Central memory CD8-positive, alpha-beta T cell (primary cell): ENCODE results near the gene ALDH1A2.
"Not testable (repeated sequence)": the region's sequence is repeated elsewhere in the genome, so short reads cannot be mapped to it uniquely, and the experiment has no call there.

Experiments
- ATAC-seq: fragments of 150-1000 bp; cut with Tn5 transposase; replicated peaks from 2 replicates; pipeline ENCODE4 v1.10.0; 2022; ENCODE audit warnings: mild to moderate bottlenecking, moderate FRiP score, moderate number of reproducible peaks; ENCODE audit not compliant: poor library complexity, severe bottlenecking; ENCODE audit errors: extremely low read depth
- DNase-seq, 2 donors: peaks; one replicate each; pipeline ENCODE4 v3.0.0; 2021; ENCODE audit warnings: low spot score in 2 of 2
- H3K27ac Mint-ChIP-seq: one replicate; pipeline ENCODE4 v1.8.0; 2022; ENCODE audit warnings: low read depth, mild to moderate bottlenecking, moderate library complexity, mixed read lengths
- H3K27me3 Mint-ChIP-seq: one replicate; pipeline ENCODE4 v1.8.0; 2022; ENCODE audit warnings: mixed read lengths
- H3K36me3 Mint-ChIP-seq: one replicate; pipeline ENCODE4 v1.8.0; 2022; ENCODE audit warnings: mild to moderate bottlenecking, moderate library complexity, mixed read lengths; ENCODE audit not compliant: insufficient read depth
- H3K4me1 Mint-ChIP-seq: one replicate; pipeline ENCODE4 v1.8.0; 2022; ENCODE audit warnings: mixed read lengths
- H3K4me3 Mint-ChIP-seq: one replicate; pipeline ENCODE4 v1.8.0; 2022; ENCODE audit warnings: mild to moderate bottlenecking, moderate library complexity, mixed read lengths
- H3K9me3 Mint-ChIP-seq: one replicate; pipeline ENCODE4 v1.8.0; 2022; ENCODE audit warnings: mixed read lengths

The ALDH1A2 gene

GRCh38 chr15:58083526-58083925, 18.0 kb upstream of the ALDH1A2 start:
- no peaks in the 10 kb centered on the region for H3K4me1 Mint-ChIP-seq
- H3K27me3 Mint-ChIP-seq = peaks cover 74% of the 10 kb centered on the region
- H3K9me3 Mint-ChIP-seq = no peaks in the 10 kb centered on the region
- no peaks in the 10 kb centered on the region for H3K36me3 Mint-ChIP-seq
- ATAC-seq = no peak
- no peak overlapping the region for H3K4me3 Mint-ChIP-seq
- H3K27ac Mint-ChIP-seq = no peak overlapping the region
- no peak for DNase-seq

DNA sequence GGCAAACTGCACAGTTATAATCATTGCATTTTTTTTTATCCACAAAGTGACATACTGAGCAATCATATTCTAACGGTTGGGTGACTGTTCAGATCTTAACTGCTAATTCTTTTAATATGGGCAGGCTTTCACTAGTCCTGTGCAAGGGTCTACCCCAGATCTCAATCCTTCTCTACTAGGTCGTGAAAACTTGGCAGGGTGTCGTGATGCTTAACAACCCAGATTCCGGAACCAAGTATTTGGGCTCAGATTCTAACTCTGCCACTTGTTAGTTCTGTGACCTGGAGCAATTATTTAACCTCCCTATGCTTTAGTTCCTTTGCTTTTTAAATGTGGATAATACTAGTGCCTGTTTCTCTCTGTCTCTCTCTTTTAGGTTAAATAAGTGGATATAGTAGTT, 16.4 kb upstream of the ALDH1A2 start:
- H3K9me3 Mint-ChIP-seq = no peaks in the 10 kb centered on the region
- ATAC-seq = no peak
- no peaks in the 10 kb centered on the region for H3K36me3 Mint-ChIP-seq
- H3K27ac Mint-ChIP-seq = no peak overlapping the region
- peaks cover 65% of the 10 kb centered on the region for H3K27me3 Mint-ChIP-seq
- no peak overlapping the region for H3K4me3 Mint-ChIP-seq
- H3K4me1 Mint-ChIP-seq = no peaks in the 10 kb centered on the region
- no peak for DNase-seq

- DNase-seq (no peak), ATAC-seq (no peak)
- Mint-ChIP-seq H3K9me3 (no peaks in the 10 kb centered on the region), H3K4me1 (no peaks in the 10 kb centered on the region), H3K4me3 (no peak overlapping the region), H3K27me3 (peaks cover 61% of the 10 kb centered on the region), H3K36me3 (no peaks in the 10 kb centered on the region), H3K27ac (no peak overlapping the region)
Observed at GRCh38 chr15:58081456-58081855, 15.9 kb upstream of the ALDH1A2 start.

GRCh38 chr15:58080959-58081358, 15.4 kb upstream of the ALDH1A2 start:
- peaks cover 56% of the 10 kb centered on the region for H3K27me3 Mint-ChIP-seq
- not testable (repeated sequence) for DNase-seq, H3K4me1 Mint-ChIP-seq, H3K36me3 Mint-ChIP-seq, H3K9me3 Mint-ChIP-seq, ATAC-seq, H3K27ac Mint-ChIP-seq, H3K4me3 Mint-ChIP-seq

DNA sequence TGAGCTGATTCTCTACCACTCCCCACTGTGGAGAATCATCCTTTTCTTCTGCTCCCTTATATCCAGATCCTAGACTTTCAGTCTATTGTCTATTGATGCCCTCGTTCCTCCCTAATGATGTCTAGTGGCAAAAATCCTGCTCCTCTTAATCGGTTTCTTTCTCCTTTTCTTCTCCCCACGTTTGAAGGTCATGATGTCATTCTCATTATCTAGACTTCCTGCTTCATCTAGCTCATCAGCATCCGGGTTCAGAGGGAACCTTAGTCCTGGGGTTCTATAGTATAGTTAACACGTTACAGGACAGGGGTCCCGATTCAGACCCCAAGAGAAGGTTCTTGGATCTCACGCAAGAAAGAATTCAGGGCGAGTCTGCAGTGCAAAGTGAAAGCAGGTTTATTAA, 14.9 kb upstream of the ALDH1A2 start:
- peaks cover 50% of the 10 kb centered on the region for H3K27me3 Mint-ChIP-seq
- H3K4me3 Mint-ChIP-seq = no peak overlapping the region
- no peaks in the 10 kb centered on the region for H3K9me3 Mint-ChIP-seq
- H3K36me3 Mint-ChIP-seq = no peaks in the 10 kb centered on the region
- DNase-seq (no peak), ATAC-seq (no peak)
- H3K4me1 Mint-ChIP-seq = no peaks in the 10 kb centered on the region
- no peak overlapping the region for H3K27ac Mint-ChIP-seq

GRCh38 chr15:58078591-58078990, 13.1 kb upstream of the ALDH1A2 start:
- H3K4me3 Mint-ChIP-seq = no peak overlapping the region
- ATAC-seq (no peak), DNase-seq (no peak)
- peaks cover 49% of the 10 kb centered on the region for H3K27me3 Mint-ChIP-seq
- H3K27ac Mint-ChIP-seq = no peak overlapping the region
- no peaks in the 10 kb centered on the region for H3K9me3 Mint-ChIP-seq
- H3K36me3 Mint-ChIP-seq = no peaks in the 10 kb centered on the region
- H3K4me1 Mint-ChIP-seq = no peaks in the 10 kb centered on the region

DNA sequence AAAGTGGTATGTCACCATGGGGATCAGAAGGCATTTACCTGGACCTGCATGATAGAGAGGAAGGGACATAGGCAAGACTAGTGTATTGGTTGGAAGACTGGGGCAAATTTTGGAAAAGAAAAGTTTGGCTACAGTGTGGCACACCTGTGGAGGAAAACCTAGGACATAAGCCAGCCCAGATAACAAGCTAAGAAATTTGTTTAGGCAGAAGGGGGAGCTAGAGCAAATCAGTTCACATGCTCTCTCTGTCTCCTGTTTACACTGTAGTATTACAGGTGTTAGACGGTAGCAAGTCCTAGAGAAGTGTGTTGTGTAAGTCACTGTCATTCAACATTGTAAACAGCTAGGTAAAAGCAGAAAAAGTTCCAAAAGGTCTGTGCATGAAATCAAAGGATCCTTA, 11.9 kb upstream of the ALDH1A2 start:
- Mint-ChIP-seq H3K4me1 (no peaks in the 10 kb centered on the region), H3K27ac (no peak overlapping the region), H3K9me3 (no peaks in the 10 kb centered on the region), H3K36me3 (no peaks in the 10 kb centered on the region), H3K4me3 (no peak overlapping the region), H3K27me3 (peaks cover 52% of the 10 kb centered on the region)
- DNase-seq (no peak), ATAC-seq (no peak)

DNA sequence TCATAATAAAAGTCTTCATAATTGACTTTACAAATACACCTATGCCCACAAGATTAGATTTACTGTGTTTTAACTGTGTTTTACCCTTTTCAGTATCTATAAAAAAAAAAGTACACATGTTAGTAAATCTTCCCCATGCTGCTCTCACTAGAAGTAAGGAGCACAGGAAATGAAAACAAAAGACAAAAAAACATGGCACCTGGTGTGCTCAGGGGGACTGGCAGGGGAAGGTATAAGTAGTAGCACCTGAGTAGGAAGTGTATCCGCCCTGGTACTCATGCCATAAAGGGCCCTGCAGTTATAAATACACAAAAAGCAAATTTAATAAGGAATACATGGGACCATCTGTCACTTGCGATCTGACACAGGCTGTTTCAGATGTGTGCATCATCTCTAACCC, 8.9 kb upstream of the ALDH1A2 start:
- Mint-ChIP-seq H3K27ac (no peak overlapping the region), H3K9me3 (no peaks in the 10 kb centered on the region), H3K27me3 (peaks cover 66% of the 10 kb centered on the region), H3K4me1 (no peaks in the 10 kb centered on the region), H3K36me3 (no peaks in the 10 kb centered on the region), H3K4me3 (no peak overlapping the region)
- ATAC-seq = no peak
- DNase-seq = no peak

DNA sequence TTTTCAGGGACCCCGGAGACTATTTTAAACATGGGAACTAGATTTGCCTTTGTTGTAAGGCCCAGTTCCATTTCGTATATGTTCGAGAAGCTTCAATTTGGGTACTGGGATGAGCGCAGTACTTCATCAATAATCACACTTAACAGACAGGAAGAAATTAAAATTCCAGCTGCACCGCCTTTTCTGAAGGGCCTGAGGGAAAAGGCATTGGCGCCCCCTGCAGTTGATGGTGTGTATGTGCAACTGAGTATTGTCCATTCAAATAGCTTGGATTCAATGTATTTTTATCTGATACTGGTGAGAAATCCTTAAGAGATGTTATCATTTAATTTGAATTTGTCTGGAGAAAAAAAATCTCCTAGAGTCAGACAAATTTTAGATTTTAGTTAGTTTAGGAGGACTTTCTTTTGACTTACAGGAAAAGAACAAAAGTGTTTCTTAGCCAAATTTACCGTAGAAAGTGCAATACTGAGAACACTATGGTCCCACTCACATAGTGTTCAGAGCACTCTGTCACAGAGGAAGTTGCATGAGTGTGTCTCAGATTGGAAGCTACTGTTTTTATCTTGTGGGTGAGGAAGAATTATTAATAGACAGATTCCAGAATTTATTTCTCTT, 5.4 kb upstream of the ALDH1A2 start:
- Mint-ChIP-seq H3K4me3 (no peak overlapping the region), H3K36me3 (peaks cover 2% of the 10 kb centered on the region), H3K4me1 (peaks cover 7% of the 10 kb centered on the region), H3K9me3 (no peaks in the 10 kb centered on the region), H3K27ac (no peak overlapping the region), H3K27me3 (peaks cover 83% of the 10 kb centered on the region)
- ATAC-seq (no peak), DNase-seq (no peak)

- peaks cover 81% of the 10 kb centered on the region for H3K27me3 Mint-ChIP-seq
Observed at GRCh38 chr15:58069008-58069407, 3.5 kb upstream of the ALDH1A2 start.

DNA sequence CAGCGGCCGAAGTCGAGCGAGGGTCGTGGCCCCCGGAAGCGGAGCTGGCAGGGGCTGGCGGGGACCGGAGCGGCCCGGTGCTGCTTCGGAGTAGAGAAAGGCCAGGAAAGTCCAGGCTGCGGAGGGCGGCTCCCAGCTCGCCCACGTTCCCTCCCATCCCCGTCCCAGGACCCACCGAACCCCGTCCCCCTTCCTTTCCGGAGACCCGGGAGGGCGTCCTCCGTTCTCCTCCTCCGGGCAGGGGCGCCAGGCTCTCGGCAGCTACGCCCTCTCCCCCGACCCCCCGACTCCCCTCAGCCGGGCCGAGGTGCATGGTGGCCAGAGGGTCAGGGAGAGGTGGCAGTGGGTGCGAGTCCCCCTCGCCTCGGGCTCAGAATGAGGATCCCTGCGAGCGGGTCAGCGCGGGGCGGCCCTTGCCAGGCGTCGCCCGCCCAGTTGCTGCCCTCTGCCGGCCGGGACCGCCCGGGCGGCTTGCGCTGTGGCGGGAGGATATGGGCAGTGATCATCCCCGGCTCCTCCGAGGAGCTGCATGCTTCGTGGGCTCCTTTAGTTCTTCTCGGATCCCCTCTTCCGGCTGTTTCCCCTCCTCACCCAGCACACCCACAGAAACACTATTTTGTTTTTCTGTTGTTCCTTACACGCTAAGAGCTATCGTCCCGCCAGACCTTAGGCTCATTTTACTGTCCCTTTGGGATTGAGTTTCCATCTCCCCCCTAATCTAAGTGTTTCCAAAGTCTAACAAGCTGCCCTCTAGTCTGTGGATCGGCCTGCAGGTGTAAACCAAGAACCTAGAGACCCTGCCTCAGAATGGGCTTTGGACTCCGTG, 744 bp upstream of the ALDH1A2 start:
- DNase-seq = no peak
- Mint-ChIP-seq H3K4me3 (peak overlapping the region; percentile 65), H3K36me3 (peaks cover 2% of the 10 kb centered on the region), H3K27me3 (peaks cover 81% of the 10 kb centered on the region), H3K27ac (no peak overlapping the region), H3K9me3 (no peaks in the 10 kb centered on the region), H3K4me1 (peaks cover 7% of the 10 kb centered on the region)
- ATAC-seq = peak; percentile 68

More at GRCh38 chr15:58069008-58069407, 3.5 kb upstream of the ALDH1A2 start:
- ATAC-seq (no peak), DNase-seq (no peak)
- Mint-ChIP-seq H3K36me3 (peaks cover 2% of the 10 kb centered on the region), H3K4me1 (peaks cover 7% of the 10 kb centered on the region), H3K9me3 (no peaks in the 10 kb centered on the region), H3K27ac (no peak overlapping the region), H3K4me3 (no peak overlapping the region)

DNA sequence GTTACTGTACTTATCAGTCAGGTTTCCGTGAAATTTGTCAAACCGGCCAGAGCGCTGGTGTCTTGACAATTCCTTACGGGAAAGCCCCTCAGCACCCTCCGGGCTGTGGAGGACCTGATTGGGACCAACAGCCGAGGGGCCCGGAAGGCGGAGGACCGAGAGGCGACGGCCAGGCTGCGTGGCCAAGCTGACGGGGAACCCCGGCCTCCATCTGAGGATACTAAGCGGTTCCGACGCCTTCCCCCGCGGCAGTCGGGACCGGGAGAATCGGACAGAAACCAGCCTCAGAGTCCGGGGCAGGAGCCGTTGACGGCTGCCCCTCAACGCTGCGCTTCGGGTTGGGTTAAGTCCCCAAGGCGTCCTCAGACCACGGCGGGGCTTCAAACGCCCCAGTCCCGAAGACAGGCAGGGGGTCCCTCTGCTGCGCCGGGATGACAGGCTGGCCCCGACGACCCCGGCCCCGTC, 499 bp downstream of the ALDH1A2 start:
- DNase-seq = no peak
- no peaks in the 10 kb centered on the region for H3K9me3 Mint-ChIP-seq
- H3K4me3 Mint-ChIP-seq = no peak overlapping the region
- H3K36me3 Mint-ChIP-seq = peaks cover 2% of the 10 kb centered on the region
- no peak for ATAC-seq
- H3K27me3 Mint-ChIP-seq = peaks cover 74% of the 10 kb centered on the region
- peaks cover 7% of the 10 kb centered on the region for H3K4me1 Mint-ChIP-seq
- H3K27ac Mint-ChIP-seq = no peak overlapping the region
